ENCODE data around the gene DLST.

Gene DLST

GRCh38 chr14:74881431-74882102, at the start of gene DLST:
DLST (plus strand) TSS chr14:74881916; CDS start chr14:74881954, 38 bp downstream.
- peak; percentile 90 for DNase-seq (ENCODE audit: low read depth)

GRCh38 chr14:74832849-74833248, 48.9 kb upstream of the DLST start:
- no peak for DNase-seq (ENCODE audit: low read depth)

GRCh38 chr14:74834692-74835392, 46.9 kb upstream of the DLST start:
- no peak for DNase-seq (ENCODE audit: low read depth)

GRCh38 chr14:74835645-74836250, 46.0 kb upstream of the DLST start:
- DNase-seq (ENCODE audit: low read depth), result no peak

- no peak for DNase-seq (ENCODE audit: low read depth)
These were observed 45.3 kb upstream of the DLST start for GRCh38 chr14:74836251-74836960.

GRCh38 chr14:74838166-74838565, 43.5 kb upstream of the DLST start:
- no peak for DNase-seq (ENCODE audit: low read depth)

- no peak for DNase-seq (ENCODE audit: low read depth)
These were observed 41.1 kb upstream of the DLST start for GRCh38 chr14:74840603-74841030.

DNA sequence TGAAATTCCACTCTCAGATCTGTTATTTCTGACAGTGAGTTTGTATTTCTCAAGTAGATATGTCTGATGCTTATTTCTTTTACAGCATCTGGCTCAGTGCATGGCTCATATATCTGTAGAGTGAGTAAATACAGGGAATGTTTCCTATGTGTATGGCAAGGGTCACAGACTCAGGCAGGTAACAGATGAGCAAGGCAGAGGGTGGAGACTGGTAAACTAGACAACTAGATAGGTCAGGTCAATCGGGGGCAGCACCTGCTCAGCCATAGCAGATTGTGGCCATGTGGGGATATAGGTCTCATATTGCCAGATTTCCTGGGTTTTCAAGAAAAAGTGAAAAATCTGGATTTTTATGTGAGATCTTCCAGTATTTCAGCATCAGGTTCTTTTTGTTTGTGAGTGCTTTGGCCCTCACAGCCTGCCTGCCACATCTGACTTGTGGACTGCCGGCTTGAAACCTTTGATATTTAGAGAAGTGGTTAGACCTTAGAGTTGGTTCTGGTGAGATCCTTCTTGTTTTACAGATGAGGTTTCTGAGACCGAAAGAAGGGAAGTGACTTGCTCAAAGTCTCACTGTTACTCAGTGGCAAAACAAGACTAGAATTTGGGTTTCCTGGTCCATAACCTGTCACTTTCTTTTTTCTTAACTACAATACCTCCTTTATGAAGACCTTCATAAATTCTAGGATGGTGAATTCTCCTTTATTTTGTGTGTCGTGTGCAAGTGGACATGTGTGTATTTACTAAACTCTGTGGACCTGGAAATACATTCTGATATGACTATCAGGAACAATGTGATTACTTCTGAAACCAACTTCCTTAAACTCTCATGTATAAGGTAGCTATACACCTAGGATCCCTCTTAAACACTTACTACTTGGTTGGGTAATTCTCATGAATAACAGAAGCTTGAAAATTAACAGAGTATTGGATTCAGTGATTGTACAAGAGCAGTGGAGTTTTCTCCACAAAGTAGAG, 40.2 kb upstream of the DLST start:
- DNase-seq (ENCODE audit: low read depth), result no peak

- no peak for DNase-seq (ENCODE audit: low read depth)
These were observed 38.1 kb upstream of the DLST start for GRCh38 chr14:74843653-74844052.

DNA sequence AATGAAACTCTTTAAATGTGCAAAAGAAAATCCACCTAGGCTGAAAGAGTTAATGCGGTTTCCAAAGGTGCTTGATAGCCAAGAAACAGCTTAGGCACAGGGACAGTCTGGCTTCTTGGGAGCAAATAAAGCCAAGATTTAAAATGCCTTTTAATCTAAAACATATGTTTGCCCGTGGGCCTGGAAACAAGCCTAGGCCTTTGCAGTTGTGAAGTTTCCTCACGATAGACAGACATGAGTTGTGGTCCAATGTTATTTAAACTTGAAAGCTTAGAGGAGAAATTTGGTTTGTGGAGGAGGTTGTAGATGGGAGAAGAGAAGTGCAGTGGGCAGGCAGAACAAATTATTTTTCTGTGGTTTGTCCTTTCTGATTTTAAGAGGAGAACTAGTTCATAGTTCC, 35.5 kb upstream of the DLST start:
- no peak for DNase-seq (ENCODE audit: low read depth)

- no peak for DNase-seq (ENCODE audit: low read depth)
These were observed 34.6 kb upstream of the DLST start for GRCh38 chr14:74846968-74847665.

DNA sequence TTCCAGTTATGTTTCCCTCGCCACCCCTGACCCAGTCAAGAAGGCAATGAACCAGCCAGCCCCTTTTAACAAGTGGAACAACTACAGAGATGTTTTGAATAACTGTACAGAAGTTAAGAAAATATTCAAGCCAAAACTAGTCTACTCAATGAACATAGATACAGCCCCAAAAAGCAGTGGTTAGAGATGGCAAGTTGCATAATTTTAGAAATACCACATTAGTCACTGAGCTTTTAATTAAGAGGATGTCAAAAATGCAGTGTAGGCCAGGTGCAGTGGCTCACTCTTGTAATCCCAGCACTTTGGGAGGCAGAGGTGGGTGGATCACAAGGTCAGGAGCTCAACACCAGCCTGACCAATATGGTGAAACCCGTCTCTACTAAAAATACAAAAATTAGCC, 32.9 kb upstream of the DLST start:
- no peak for DNase-seq (ENCODE audit: low read depth)

DNA sequence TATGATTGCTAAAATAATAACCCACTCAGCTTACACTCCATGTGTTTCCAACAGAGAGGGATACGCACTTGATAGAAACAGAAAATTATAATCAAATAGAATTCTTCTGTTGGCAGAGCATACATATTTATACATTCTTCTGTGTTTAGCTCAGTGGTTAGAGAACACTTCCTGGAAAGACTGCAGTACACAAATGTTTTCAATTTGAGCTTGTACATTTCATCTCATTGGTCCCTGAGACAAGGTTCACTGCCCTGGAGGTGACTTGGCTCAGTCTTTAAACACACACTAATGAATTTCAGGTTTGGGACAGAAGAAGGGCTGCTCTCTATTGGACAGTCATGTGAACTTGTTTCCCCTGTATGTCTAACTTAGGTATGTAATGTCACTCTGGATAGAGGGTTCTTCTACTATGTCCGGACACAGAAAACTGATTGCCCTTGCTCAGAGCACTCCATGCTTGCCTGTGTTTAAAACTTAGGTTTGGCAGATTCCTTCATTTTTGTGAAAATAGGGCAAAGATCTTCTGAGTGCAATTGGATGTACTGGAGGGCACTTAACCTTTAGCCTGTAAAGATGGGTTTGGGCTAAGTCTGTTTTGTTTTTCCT, 28.7 kb upstream of the DLST start:
- no peak for DNase-seq (ENCODE audit: low read depth)

DNA sequence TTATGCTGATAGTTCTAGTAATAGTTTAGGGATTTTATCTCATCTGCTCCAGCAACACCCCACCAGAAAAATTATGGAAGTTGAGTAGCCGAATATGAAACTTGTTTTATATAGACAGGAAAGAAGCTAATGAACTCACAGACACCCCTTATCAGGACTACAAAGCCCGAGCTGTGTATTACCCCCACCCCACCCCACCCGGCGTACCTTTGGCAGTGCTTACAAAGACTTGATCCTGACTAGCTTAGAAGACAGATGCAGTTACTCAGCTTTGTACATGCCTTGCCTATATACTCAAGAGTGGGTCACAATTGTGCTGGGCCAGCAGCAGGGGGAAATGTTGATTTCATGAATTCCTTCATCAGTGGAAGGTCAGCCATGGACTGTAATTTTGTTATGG, 28.1 kb upstream of the DLST start:
- DNase-seq (ENCODE audit: low read depth), result no peak

- DNase-seq (ENCODE audit: low read depth), result no peak
These were observed 26.7 kb upstream of the DLST start for GRCh38 chr14:74855021-74855420.

GRCh38 chr14:74855945-74856344, 25.8 kb upstream of the DLST start:
- no peak for DNase-seq (ENCODE audit: low read depth)

DNA sequence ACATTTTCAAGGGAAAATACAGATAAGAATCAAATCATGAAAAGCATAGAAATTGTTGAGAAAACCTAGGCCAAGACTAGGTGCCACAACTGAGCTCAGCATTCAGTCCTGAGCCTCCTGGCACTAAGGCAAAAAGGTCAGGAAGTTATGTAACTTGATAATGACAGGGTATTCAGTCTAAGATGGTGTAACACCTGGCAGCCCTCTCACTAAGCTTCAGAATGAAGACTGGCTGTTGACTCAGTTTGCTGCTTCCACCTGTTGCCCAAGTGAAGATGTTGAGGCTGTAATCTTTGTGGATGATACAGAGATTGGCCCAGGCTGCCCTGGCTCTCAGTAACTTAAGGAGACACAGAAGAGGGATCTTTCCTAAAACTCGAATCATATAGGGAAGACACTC, 25.4 kb upstream of the DLST start:
- DNase-seq (ENCODE audit: low read depth), result no peak

DNA sequence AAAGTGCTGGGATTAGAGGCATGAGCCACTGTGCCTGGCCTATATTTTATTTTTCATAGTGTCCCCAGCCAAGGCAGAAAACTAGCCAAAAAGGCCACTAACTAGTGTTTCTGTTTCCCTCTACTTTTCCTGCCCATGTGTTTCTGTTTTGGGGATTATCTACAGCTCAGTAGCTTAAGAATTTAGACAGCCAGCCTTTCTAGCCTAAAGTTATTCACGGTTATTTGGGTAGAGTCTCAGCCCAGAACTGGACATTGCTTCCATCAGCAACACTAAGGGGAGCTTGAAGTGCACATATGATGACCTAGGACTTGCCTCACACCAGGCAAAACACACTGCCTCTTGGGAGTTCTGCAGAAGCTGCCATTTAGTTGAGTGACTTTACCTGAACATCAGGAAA, 23.7 kb upstream of the DLST start:
- DNase-seq (ENCODE audit: low read depth), result no peak

DNA sequence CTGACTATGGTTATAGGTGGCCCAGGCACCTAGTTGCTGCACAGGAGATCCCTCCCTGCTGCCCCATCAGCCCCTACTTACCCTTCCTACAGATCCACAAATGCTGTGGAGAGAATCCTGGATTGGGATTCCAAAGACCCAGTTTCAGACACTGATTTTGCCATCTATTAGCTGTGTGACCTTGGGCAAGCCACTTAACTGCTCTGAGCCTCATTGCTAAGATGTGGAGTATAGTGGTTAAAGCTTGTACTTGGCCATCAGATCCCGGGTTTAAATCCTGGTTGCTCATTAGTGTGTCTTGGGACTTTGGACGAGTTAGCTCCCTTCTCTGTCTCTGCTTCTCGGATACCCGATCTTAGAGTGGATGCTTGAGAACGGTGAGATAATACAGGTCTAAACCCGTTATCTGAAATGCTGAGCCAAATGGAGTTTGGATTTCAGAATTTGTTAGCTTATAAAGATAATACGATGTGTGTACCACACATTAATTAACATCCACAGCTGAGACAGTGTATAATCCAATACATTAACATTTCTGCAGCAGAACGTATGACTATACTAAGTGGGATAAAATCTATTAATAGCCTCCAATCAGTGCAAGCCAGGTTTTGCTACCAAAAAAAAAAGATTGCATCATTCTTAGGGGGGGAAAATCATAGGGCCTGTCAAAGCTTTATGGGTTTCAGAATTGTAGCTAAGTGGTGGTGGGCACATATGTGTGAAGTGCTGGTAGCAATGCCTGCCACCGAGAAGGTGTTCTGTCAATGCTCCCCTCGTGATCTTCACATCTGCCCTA, 21.8 kb upstream of the DLST start:
- no peak for DNase-seq (ENCODE audit: low read depth)

Measured in activated T-cell treated with anti-CD3 and anti-CD28 coated beads for 48 hours (primary cell).